Activated T-cell treated with anti-CD3 and anti-CD28 coated beads, Interleukin-2, amount 50 U/mL, for 48 hours (primary cell): ENCODE results near the gene VAT1.
A peak's percentile ranks its signal among the peaks of the same experiment; 100 is the strongest.
"Not testable (repeated sequence)": the region's sequence is repeated elsewhere in the genome, so short reads cannot be mapped to it uniquely, and the experiment has no call there.

Experiments used
- DNase-seq, 2 experiments: peaks; one replicate each; pipeline ENCODE4 v3.0.0-alpha.2; 2020

Gene VAT1

GRCh38 chr17:43021741-43022512 lies at the start of gene VAT1:
VAT1 (minus strand) TSS chr17:43022385; CDS start chr17:43022322, 63 bp downstream.
- peak; percentile 78 to 80 for DNase-seq

DNA sequence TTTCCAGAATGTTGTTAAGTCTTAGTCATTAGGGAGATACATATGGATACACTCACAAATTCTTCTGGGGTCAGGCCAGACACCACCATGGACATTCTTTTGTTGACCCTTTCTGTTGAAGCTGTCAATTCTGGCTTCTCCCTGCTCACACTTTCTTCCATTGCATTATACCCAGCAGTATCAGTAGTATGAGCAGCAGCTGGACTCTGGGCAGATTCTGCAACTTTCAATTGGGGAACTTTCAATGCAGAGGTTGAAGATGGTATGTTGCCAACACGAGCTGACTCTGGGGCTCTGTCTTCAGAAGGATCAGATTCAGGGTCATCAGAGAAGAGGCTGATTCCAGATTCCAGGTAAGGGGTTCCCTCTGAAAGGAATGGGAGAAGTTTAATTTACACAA lies 48.7 kb upstream of the VAT1 start:
- no peak for DNase-seq

- DNase-seq = no peak
These were observed 48.1 kb upstream of the VAT1 start for GRCh38 chr17:43070257-43070656.

GRCh38 chr17:43069368-43069898 lies 47.2 kb upstream of the VAT1 start:
- no peak for DNase-seq

- DNase-seq = no peak
These were observed 46.6 kb upstream of the VAT1 start for GRCh38 chr17:43068570-43069367.

- no peak for DNase-seq
These were observed 40.9 kb upstream of the VAT1 start for GRCh38 chr17:43062984-43063638.

DNA sequence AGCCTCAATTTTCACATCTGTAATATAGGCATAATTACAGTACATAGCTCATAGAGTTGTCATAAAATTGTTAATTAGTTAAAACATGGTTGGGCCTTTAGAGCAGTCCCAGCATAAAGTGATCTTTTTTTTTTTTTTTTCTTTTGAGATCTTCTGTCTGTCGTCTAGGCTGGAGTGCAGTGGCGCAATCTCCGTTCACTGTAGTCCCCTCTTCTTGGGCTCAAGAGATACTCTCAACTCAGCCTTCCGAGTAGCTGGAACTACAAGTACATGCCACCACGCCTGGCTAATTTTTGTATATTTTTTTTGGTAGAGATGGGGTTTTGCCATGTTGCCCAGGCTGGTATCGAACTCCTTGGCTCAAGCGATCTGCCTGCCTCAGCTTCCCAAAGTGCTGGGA lies 33.9 kb upstream of the VAT1 start:
- no peak for DNase-seq

- DNase-seq = not testable (repeated sequence)
These were observed 30.8 kb upstream of the VAT1 start for GRCh38 chr17:43053008-43053407.

- DNase-seq = no peak
These were observed 29.8 kb upstream of the VAT1 start for GRCh38 chr17:43051969-43052368.

DNA sequence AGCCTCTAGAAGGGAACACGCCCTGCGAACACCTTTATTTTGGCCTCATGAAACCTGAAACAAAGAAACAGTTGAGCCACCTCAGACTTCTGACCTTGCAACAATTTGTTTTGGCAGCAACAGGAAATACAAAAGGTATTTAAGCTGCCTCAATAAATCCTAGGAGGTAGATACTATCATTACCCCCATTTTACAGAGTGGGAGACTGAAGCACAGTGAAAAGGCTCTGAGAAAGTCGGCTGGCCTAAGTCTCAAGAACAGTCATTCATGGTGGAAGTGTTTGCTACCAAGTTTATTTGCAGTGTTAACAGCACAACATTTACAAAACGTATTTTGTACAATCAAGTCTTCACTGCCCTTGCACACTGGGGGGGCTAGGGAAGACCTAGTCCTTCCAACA lies 21.8 kb upstream of the VAT1 start:
- DNase-seq = no peak

DNA sequence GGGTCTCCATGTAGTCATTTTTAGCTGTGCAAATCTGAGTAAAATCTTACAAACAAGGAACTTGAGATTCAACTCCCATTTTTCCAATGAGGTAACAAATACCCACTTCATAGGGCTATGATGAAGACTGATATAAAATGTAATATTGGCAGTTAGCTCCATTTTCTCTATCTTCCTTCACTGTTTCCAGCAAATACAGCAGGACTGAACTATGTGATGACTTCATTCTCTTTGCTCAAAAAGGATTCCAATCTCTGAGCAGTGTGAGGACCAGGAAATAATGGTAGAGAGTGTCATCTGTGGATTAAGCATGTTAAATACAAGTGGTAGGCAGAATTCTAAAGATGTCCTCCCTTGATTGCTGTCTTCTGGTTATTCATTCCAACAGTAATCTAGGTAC lies 21.1 kb upstream of the VAT1 start:
- DNase-seq = no peak

GRCh38 chr17:43042025-43042628 lies 19.9 kb upstream of the VAT1 start:
- no peak for DNase-seq

GRCh38 chr17:43040655-43041054 lies 18.5 kb upstream of the VAT1 start:
- DNase-seq = no peak

- DNase-seq = no peak
These were observed 17.5 kb upstream of the VAT1 start for GRCh38 chr17:43039646-43040045.

- no peak for DNase-seq
These were observed 12.7 kb upstream of the VAT1 start for GRCh38 chr17:43034894-43035293.

DNA sequence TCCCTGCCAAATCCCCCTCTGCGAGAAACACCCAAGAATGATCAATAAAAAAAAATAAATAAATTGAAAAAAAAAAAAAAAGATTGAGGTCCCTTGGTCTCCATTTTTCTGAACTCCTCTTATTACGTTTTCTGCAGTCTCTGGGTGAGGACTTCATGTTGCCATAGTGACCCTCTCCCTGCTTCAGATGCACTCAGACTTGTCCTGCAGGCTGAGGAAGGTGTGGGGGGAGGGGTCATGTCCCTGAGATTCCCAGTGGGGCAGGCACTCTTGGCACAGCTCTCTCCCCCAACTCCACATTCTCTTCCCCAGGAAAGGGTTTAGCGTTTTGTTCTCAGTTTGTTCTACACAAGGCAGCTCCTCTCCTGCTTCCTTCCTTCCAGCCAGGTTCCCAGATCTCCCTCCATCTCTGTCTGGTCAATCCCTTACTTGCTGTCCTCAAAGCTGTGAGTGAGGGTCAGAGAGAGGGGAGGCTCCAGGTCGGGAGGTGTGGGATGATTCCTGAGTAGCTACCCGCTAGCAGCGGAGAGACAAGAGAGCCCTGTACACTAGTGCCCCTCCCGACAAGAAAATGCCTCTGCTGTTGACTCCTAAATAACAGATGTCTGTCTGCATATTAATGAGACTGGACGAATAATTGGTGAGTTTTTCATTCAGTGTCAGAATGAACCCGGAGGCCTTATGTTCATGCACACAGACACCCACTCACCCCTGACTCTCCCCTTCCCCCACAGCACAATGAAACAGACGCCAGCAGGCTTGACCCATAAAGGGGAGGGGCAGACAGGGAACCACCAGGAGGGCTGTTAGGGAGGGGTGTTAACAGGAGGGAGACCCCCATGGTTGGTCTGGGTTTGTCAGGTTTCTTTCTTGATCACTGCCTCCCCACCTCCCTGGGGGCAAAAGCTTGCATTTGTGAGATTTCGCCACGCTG lies 12.0 kb upstream of the VAT1 start:
- DNase-seq = no peak

GRCh38 chr17:43031666-43032065 lies 9.5 kb upstream of the VAT1 start:
- DNase-seq = no peak

DNA sequence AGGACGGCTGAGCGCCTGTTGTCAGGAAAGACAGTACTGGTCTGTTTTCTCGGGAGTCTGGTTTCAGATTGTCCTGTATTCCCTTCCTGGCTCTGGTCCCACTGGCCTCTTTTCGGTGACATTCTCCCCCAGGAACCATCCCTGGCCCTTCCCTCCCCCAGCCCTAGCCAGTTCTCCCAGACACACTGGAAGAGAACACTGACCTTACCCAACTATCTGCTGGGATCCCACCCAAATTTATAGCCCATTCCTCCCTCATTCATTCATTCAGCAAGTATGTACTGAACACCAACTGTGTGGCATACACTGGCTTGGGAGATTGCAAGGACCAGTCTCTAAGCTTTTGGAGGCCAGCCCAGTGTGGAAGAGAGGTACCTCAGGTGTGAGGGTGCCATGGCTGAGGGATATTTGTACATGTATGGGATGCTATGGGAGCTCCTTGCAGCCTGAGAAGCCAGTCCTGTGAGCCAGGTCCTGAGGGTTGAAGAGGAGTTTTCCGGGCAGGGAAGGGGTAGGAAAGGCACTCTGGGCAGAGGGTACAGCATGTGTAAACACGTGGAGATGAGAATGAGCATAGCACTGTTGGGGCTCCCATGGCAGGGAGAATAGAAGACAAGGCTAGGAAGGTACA lies 8.1 kb upstream of the VAT1 start:
- DNase-seq = no peak

- no peak for DNase-seq
These were observed 6.2 kb upstream of the VAT1 start for GRCh38 chr17:43028221-43028861.

DNA sequence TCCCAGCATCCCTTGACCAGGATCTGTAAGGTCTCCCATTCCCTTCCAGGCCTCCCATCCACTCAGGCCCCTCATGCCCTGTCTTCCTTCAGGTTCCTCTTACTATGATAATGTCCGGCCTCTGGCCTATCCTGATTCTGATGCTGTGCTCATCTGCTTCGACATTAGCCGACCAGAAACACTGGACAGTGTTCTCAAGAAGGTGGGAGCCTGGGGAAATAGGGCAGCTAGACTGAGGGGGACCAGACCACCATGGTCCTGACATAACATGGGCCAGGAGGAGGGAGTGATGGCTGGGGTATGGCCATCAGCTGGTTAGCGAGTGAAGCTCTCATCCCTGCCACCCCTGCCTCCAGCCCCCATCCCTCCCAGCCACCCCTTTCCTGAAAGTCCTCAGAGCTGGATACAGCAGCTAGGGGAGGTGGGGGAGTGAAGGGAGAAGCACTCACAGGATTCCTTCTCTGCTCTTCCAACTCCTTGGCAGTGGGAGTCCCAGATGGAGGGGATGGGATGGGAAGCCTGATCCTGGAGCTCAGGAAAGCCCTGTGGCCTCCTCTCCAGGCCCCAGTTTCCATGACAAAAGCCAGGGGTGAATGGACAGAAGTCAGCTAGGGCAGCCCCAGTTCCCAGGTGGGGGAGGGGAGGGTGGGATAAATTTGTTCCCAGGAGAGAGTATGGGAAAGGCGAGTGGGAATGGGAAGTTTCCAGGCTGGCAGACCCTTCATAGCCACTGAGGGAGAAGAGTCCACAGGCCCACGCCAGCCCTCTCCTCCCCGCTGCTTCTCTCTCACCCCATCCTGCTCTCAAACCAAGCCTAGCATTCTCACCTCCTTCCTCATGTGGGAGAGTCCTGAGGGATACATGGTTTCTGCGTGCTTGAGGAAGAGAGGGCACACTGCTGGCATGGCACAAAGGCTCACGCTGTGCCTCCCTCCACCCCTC lies 5.2 kb upstream of the VAT1 start:
- DNase-seq = no peak
